Fibroblast of lung (primary cell): ENCODE results near the gene NUP214. TPM values are rescaled to one million over a fixed set of nuclear protein-coding genes. Genes with fewer than 3 reads are reported as not detected.

ENCODE experiments used
- DNase-seq, 2 donors: peaks; one replicate each; pipeline versions ENCODE4 v3.0.0 to v3.0.0-alpha.2; 2010; ENCODE audit warnings: low read depth in 2 of 2
- H2AFZ ChIP-seq: 2 replicates; pipeline ENCODE4 v1.5.1; 2012; ENCODE audit warnings: low read length, control low read depth, inconsistent platforms
- H3K27ac ChIP-seq: 2 replicates; pipeline ENCODE4 v1.5.1; 2011; ENCODE audit warnings: low read length, control low read depth; ENCODE audit not compliant: insufficient read depth
- H3K27me3 ChIP-seq: 2 replicates; pipeline ENCODE4 v1.5.1; 2011; ENCODE audit warnings: mild to moderate bottlenecking, low read length; ENCODE audit not compliant: control insufficient read depth, insufficient read depth
- H3K36me3 ChIP-seq: 2 replicates; pipeline ENCODE4 v1.5.1; 2011; ENCODE audit warnings: low read length; ENCODE audit not compliant: control insufficient read depth, insufficient read depth
- H3K4me1 ChIP-seq: 2 replicates; pipeline ENCODE4 v1.5.1; 2011; ENCODE audit warnings: low read length; ENCODE audit not compliant: control insufficient read depth, insufficient read depth; ENCODE audit errors: extremely low read depth
- H3K4me2 ChIP-seq: 2 replicates; pipeline ENCODE4 v1.5.1; 2011; ENCODE audit warnings: low read length, control low read depth; ENCODE audit not compliant: insufficient read depth; ENCODE audit errors: extremely low read depth
- H3K4me3 ChIP-seq, 4 experiments: fragments of 200-600 bp in 1 of 4; sonication (generic) in 1 of 4; replicated peaks in 1 of 4; 2 replicates each; pipeline ENCODE4 v1.5.1; 2011 to 2016; ENCODE audit warnings: low read length in 4 of 4, low read depth in 3 of 4, mild to moderate bottlenecking in 3 of 4, control low read depth in 2 of 4, inconsistent platforms in 1 of 4, mixed read lengths in 1 of 4; ENCODE audit not compliant: insufficient read depth in 1 of 4; ENCODE audit errors: control extremely low read depth in 1 of 4
- H3K79me2 ChIP-seq: 2 replicates; pipeline ENCODE4 v1.5.1; 2012; ENCODE audit warnings: mild to moderate bottlenecking, low read length, inconsistent platforms; ENCODE audit not compliant: control insufficient read depth, insufficient read depth
- H3K9ac ChIP-seq: 2 replicates; pipeline ENCODE4 v1.5.1; 2011; ENCODE audit warnings: mild to moderate bottlenecking, low read length, control low read depth; ENCODE audit not compliant: insufficient read depth
- H3K9me3 ChIP-seq: 2 replicates; pipeline ENCODE4 v1.5.1; 2012; ENCODE audit warnings: low read depth, low read length; ENCODE audit not compliant: control insufficient read depth, insufficient read depth
- H4K20me1 ChIP-seq: 2 replicates; pipeline ENCODE4 v1.5.1; 2011; ENCODE audit warnings: low read length; ENCODE audit not compliant: control insufficient read depth, insufficient read depth; ENCODE audit errors: extremely low read depth
- CTCF ChIP-seq, 2 donors: IDR thresholded peaks in 1 of 2; conservative IDR thresholded peaks in 1 of 2; 1 replicate in 1 of 2; 2 replicates in 1 of 2; pipeline ENCODE4 v1.5.1; 2011 to 2012; ENCODE audit warnings: low read length in 2 of 2, control low read depth in 1 of 2, inconsistent platforms in 1 of 2, low read depth in 1 of 2, mild to moderate bottlenecking in 1 of 2
- EZH2 ChIP-seq: IDR thresholded peaks from 2 replicates; pipeline ENCODE4 v1.5.1; 2012; ENCODE audit warnings: low read length, control low read depth, mild to moderate bottlenecking; ENCODE audit errors: missing control alignments
- polyA plus RNA-seq, 2 donors: library from polyadenylated mRNA; depleted of rRNA in 1 of 2; stranded (reverse) in 1 of 2; unstranded in 1 of 2; fragments of >200 nt; gene quantifications; 2 replicates each; pipeline ENCODE4 v1.2.1, GENCODE V29; 2011 to 2012; ENCODE audit warnings: missing spikeins in 1 of 2
- total RNA-seq: library from RNA; depleted of rRNA; stranded (reverse); fragments of >200 nt; gene quantifications from 2 replicates; pipeline ENCODE4 v1.2.1, GENCODE V29; 2014

Gene NUP214
- total and polyA plus RNA-seq, 2 donors (not counting 1 experiment from before 2014, with no cell fraction given) = 5.0 to 12.2 TPM

DNA sequence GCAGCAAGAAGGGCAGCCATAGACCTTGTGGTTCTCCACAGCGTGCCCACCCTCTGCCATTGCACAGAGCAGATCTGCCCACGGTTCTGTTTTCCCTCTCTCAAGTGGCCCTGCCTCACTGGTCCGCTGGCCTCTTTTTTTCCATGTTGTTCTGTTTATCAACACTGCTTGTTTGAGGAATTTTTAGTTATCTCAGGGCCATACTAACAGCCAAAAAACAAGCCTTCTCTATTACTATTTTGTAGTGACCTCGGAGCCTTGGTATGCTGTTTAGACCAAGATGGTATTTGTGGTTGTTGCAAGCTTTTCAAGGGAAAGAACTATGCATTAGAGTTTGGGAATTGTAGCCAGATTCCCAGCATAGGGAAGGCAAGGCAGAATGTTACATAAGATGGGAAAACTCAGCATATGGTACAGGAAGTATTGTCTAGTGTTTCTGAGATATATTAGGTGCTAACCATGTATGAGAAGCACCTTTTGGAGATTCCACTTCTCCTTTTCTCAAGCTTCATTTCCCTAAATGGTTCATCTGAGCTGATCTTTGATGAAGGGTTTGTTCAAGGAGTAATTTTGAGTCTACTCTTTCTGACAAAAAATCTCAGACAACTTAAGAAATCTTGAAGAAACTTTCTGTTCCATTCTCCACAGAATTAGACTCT, 54.3 kb downstream of the NUP214 start:
- peak overlapping the region; percentile 68 for H3K4me2 ChIP-seq
- H3K4me3 ChIP-seq = peak overlapping the region in 1 of 4 experiments; percentile 2
- peak overlapping the region; percentile 68 for H3K27ac ChIP-seq
- no peak overlapping the region for H2AFZ ChIP-seq
- H3K36me3 ChIP-seq = peaks cover 3% of the 10 kb centered on the region
- no peaks in the 10 kb centered on the region for H3K79me2 ChIP-seq
- no peak for TF ChIP-seq EZH2
- TF ChIP-seq CTCF (conservative IDR thresholded peaks at IDR 0.05 in 1 of 2, IDR thresholded peaks at IDR 0.05 in 1 of 2; ENCODE audit: low read depth in 1 of 2, low read length in 2 of 2) = no peak
- H3K27me3 ChIP-seq = no peaks in the 10 kb centered on the region
- H3K4me1 ChIP-seq = peaks cover 17% of the 10 kb centered on the region
- no peaks in the 10 kb centered on the region for H3K9me3 ChIP-seq
- no peak overlapping the region for H3K9ac ChIP-seq
- DNase-seq = peak; percentile 83 to 96
- H4K20me1 ChIP-seq = no peaks in the 10 kb centered on the region

DNA sequence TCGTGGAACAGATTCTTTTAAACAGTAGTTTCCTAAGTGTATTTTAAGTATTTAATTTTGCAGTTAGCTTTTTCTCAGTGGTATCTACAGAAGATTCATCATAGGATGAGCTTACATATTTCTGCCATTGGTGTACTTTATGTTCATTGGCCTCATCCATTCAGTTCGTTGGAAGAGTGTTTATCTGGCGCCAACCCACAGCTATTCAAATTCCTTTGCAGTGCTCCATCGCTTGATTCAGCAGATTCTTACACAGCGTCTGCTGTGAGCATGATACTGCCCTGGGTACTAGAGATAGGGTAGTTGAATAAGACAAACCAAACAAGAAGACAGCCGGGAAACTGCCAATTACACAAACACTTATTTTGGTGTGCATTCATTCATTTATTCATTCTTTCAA, 55.1 kb downstream of the NUP214 start:
- Histone ChIP-seq H3K79me2 (no peaks in the 10 kb centered on the region), H3K27ac (peak overlapping the region; percentile 68), H3K27me3 (no peaks in the 10 kb centered on the region), H4K20me1 (no peaks in the 10 kb centered on the region), H3K4me3 (no peak overlapping the region), H3K36me3 (peaks cover under 1% of the 10 kb centered on the region), H3K4me1 (peaks cover 17% of the 10 kb centered on the region), H3K4me2 (peak overlapping the region; percentile 51), H3K9me3 (no peaks in the 10 kb centered on the region), H2AFZ (no peak overlapping the region), H3K9ac (no peak overlapping the region)
- TF ChIP-seq EZH2 (no peak), CTCF (conservative IDR thresholded peaks at IDR 0.05 in 1 of 2, IDR thresholded peaks at IDR 0.05 in 1 of 2; ENCODE audit: low read depth in 1 of 2, low read length in 2 of 2) (no peak)
- DNase-seq = peak; percentile 83 to 98

DNA sequence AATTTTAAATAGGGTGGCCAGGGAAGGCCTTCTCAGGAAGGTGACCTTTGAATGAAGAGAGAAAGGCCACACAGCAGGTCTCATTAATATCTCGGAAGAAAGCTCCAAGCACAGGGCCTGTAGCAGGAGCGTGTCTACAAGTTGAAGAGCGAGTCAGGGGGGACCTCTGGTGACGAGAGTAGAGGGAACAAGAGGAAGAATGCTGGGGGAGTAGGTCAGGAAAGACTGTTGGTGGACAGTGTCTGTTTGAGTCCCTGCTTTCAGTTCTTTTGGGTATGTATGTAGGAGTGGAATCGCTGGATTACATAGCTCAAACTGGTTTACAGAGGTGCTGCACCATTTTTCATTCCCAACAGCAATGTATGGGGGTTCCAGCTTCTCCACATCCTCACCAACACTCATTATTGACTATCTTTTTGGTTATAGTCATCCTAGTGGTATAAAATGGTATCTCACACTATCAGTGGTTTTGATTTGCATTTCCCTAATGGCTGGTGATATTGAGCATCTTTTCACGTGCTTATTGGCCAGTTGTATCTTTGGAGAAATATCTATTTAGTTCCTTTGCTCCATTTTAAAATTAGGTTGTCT, 55.8 kb downstream of the NUP214 start:
- Histone ChIP-seq H3K79me2 (no peaks in the 10 kb centered on the region), H3K4me1 (peaks cover 17% of the 10 kb centered on the region), H3K4me2 (no peak overlapping the region), H3K36me3 (no peaks in the 10 kb centered on the region), H3K27me3 (no peaks in the 10 kb centered on the region), H4K20me1 (no peaks in the 10 kb centered on the region), H2AFZ (no peak overlapping the region), H3K9ac (no peak overlapping the region), H3K9me3 (no peaks in the 10 kb centered on the region), H3K27ac (peak overlapping the region; percentile 68), H3K4me3 (no peak overlapping the region)
- DNase-seq = no peak
- TF ChIP-seq CTCF (conservative IDR thresholded peaks at IDR 0.05 in 1 of 2, IDR thresholded peaks at IDR 0.05 in 1 of 2; ENCODE audit: low read depth in 1 of 2, low read length in 2 of 2) (no peak), EZH2 (no peak)
